ENCODE results near the gene AKT3. TPM values are rescaled to one million over a fixed set of nuclear protein-coding genes. Genes with fewer than 3 reads are reported as not detected.
"Not testable (repeated sequence)": the region's sequence is repeated elsewhere in the genome, so short reads cannot be mapped to it uniquely, and the experiment has no call there.

The AKT3 gene
- total and polyA plus RNA-seq, 2 experiments from 2014 or later = 4.5 to 18.5 TPM

DNA sequence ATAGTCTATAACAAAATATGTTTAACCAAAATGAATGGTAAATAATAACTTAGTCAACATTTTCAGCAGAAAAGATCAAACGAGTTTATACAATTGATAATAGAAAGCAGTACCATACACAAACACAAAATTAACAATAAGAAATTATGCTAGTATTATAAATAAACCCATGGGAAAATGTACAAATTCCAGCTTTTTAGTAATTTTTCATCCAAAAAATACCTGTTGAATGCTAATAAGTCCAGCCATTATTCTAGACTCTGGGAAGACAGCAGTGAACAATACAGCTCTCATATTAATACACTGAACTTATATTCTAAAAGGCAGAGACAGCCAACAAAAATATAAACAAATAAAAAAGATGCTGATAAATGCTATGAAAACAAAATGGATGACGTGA is 66.3 kb downstream of the AKT3 start:
- no peaks in the 10 kb centered on the region for H3K9me2 ChIP-seq (ENCODE audit: insufficient read depth)

DNA sequence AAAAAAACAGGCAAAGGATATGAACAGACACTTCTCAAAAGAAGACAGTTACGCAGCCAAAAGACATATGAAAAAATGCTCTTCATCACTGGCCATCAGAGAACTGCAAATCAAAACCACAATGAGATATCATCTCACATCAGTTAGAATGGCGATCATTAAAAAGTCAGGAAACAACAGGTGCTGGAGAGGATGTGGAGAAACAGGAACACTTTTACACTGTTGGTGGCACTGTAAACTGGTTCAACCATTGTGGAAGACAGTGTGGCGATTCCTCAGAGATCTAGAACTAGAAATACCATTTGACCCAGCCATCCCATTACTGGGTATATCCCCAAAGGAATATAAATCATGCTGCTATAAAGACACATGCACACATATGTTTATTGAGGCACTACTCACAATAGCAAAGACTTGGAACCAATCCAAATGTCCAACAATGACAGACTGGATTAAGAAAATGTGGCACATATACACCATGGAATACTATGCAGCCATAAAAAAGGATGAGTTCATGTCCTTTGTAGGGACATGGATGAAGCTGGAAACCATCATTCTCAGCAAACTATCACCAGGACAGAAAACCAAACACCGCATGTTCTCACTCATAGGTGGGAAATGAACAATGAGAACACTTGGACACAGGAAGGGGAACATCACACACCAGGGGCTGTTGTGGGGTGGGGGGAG is 77.5 kb downstream of the AKT3 start:
- not testable (repeated sequence) for H3K4me1 Mint-ChIP-seq; H3K27me3 Mint-ChIP-seq (ENCODE audit: insufficient read depth, low read depth, poor library complexity); H3K4me3 ChIP-seq; H3K27ac Mint-ChIP-seq; H3K27ac ChIP-seq (ENCODE audit: low read depth); H3K4me1 ChIP-seq (ENCODE audit: insufficient read depth); H3K4me2 ChIP-seq; H3K79me2 ChIP-seq (replicated peaks; ENCODE audit: insufficient read depth); H3F3A ChIP-seq (replicated peaks; ENCODE audit: low read depth); H2AFZ ChIP-seq; H3K27me3 ChIP-seq (ENCODE audit: insufficient read depth); H4K20me1 ChIP-seq (replicated peaks; ENCODE audit: insufficient read depth); H3K4me3 Mint-ChIP-seq; DNase-seq (ENCODE audit: low spot score); H3K36me3 ChIP-seq (ENCODE audit: insufficient read depth); ATAC-seq; H3K9me2 ChIP-seq (ENCODE audit: insufficient read depth)
- Mint-ChIP-seq H3K9me3 (peaks cover 11% of the 10 kb centered on the region), H3K36me3 (ENCODE audit: low read depth) (peaks cover 20% of the 10 kb centered on the region)

More for the DNA sequence above, 66.3 kb downstream of the AKT3 start:
- H3K4me1 ChIP-seq (ENCODE audit: insufficient read depth) = no peaks in the 10 kb centered on the region
- no peak overlapping the region for H3K4me3 ChIP-seq
- H3K79me2 ChIP-seq (replicated peaks; ENCODE audit: insufficient read depth) = no peaks in the 10 kb centered on the region
- no peak overlapping the region for H3K4me3 Mint-ChIP-seq
- H3F3A ChIP-seq (replicated peaks; ENCODE audit: low read depth) = no peaks in the 10 kb centered on the region
- no peaks in the 10 kb centered on the region for H3K36me3 Mint-ChIP-seq (ENCODE audit: low read depth)
- peaks cover 12% of the 10 kb centered on the region; the same call in 2 of the 3 replicates for H3K4me1 Mint-ChIP-seq
- no peak overlapping the region for H3K27ac ChIP-seq (ENCODE audit: low read depth)
- ATAC-seq (no peak), DNase-seq (ENCODE audit: low spot score) (no peak)
- H3K27me3 Mint-ChIP-seq (ENCODE audit: insufficient read depth, low read depth, poor library complexity) = no peaks in the 10 kb centered on the region
- no peaks in the 10 kb centered on the region for H3K9me3 Mint-ChIP-seq
- no peaks in the 10 kb centered on the region for H3K27me3 ChIP-seq (ENCODE audit: insufficient read depth)
- H3K27ac Mint-ChIP-seq = no peak overlapping the region
- no peak overlapping the region for H2AFZ ChIP-seq
- H4K20me1 ChIP-seq (replicated peaks; ENCODE audit: insufficient read depth) = no peaks in the 10 kb centered on the region
- H3K36me3 ChIP-seq (ENCODE audit: insufficient read depth) = no peaks in the 10 kb centered on the region
- H3K4me2 ChIP-seq = no peak overlapping the region
- TF ChIP-seq EZH2 (IDR thresholded peaks at IDR 0.05; ENCODE audit: low read depth, unreplicated experiment) = no peak

DNA sequence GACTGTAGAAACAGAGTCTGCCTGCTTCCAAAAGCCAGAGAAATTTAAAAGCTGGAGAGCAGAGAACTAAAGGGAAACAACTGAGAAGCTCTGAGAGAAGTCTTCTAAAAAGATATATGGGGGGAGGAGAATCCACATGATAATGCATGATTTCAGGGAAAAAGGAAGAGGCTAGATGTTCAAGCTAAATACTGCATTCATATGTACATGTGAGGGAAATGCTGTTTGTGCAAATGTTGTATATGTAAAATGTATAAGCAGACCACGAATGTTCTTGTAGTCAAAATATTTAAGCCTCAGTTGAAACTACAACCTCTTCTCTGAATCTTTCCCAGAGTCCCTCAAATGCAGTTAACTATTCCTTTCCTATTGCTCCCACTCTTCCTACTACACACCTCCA is 79.2 kb downstream of the AKT3 start:
- DNase-seq (ENCODE audit: low spot score) = no peak
- Histone ChIP-seq H3K9me2 (ENCODE audit: insufficient read depth) (no peaks in the 10 kb centered on the region), H2AFZ (no peak overlapping the region), H4K20me1 (replicated peaks; ENCODE audit: insufficient read depth) (no peaks in the 10 kb centered on the region; the same call in 1 of the 2 replicates), H3K4me2 (no peak overlapping the region), H3K4me1 (ENCODE audit: insufficient read depth) (peaks cover 4% of the 10 kb centered on the region; the same call in 1 of the 2 replicates), H3K27me3 (ENCODE audit: insufficient read depth) (no peaks in the 10 kb centered on the region), H3K79me2 (replicated peaks; ENCODE audit: insufficient read depth) (no peaks in the 10 kb centered on the region), H3K27ac (ENCODE audit: low read depth) (no peak overlapping the region), H3K4me3 (no peak overlapping the region), H3K36me3 (ENCODE audit: insufficient read depth) (no peaks in the 10 kb centered on the region), H3F3A (replicated peaks; ENCODE audit: low read depth) (no peaks in the 10 kb centered on the region)
- TF ChIP-seq, protein P1, sequence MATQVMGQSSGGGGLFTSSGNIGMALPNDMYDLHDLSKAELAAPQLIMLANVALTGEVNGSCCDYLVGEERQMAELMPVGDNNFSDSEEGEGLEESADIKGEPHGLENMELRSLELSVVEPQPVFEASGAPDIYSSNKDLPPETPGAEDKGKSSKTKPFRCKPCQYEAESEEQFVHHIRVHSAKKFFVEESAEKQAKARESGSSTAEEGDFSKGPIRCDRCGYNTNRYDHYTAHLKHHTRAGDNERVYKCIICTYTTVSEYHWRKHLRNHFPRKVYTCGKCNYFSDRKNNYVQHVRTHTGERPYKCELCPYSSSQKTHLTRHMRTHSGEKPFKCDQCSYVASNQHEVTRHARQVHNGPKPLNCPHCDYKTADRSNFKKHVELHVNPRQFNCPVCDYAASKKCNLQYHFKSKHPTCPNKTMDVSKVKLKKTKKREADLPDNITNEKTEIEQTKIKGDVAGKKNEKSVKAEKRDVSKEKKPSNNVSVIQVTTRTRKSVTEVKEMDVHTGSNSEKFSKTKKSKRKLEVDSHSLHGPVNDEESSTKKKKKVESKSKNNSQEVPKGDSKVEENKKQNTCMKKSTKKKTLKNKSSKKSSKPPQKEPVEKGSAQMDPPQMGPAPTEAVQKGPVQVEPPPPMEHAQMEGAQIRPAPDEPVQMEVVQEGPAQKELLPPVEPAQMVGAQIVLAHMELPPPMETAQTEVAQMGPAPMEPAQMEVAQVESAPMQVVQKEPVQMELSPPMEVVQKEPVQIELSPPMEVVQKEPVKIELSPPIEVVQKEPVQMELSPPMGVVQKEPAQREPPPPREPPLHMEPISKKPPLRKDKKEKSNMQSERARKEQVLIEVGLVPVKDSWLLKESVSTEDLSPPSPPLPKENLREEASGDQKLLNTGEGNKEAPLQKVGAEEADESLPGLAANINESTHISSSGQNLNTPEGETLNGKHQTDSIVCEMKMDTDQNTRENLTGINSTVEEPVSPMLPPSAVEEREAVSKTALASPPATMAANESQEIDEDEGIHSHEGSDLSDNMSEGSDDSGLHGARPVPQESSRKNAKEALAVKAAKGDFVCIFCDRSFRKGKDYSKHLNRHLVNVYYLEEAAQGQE (IDR thresholded peaks at IDR 0.05; ENCODE audit: unreplicated experiment) = no peak
- TF ChIP-seq NANOG (IDR thresholded peaks at IDR 0.05; ENCODE audit: borderline replicate concordance) = no peak
- no peak for TF ChIP-seq ZNF331 (CRISPR knock-in tag; IDR thresholded peaks at IDR 0.05; ENCODE audit: low read depth)
- TF ChIP-seq, protein P2, sequence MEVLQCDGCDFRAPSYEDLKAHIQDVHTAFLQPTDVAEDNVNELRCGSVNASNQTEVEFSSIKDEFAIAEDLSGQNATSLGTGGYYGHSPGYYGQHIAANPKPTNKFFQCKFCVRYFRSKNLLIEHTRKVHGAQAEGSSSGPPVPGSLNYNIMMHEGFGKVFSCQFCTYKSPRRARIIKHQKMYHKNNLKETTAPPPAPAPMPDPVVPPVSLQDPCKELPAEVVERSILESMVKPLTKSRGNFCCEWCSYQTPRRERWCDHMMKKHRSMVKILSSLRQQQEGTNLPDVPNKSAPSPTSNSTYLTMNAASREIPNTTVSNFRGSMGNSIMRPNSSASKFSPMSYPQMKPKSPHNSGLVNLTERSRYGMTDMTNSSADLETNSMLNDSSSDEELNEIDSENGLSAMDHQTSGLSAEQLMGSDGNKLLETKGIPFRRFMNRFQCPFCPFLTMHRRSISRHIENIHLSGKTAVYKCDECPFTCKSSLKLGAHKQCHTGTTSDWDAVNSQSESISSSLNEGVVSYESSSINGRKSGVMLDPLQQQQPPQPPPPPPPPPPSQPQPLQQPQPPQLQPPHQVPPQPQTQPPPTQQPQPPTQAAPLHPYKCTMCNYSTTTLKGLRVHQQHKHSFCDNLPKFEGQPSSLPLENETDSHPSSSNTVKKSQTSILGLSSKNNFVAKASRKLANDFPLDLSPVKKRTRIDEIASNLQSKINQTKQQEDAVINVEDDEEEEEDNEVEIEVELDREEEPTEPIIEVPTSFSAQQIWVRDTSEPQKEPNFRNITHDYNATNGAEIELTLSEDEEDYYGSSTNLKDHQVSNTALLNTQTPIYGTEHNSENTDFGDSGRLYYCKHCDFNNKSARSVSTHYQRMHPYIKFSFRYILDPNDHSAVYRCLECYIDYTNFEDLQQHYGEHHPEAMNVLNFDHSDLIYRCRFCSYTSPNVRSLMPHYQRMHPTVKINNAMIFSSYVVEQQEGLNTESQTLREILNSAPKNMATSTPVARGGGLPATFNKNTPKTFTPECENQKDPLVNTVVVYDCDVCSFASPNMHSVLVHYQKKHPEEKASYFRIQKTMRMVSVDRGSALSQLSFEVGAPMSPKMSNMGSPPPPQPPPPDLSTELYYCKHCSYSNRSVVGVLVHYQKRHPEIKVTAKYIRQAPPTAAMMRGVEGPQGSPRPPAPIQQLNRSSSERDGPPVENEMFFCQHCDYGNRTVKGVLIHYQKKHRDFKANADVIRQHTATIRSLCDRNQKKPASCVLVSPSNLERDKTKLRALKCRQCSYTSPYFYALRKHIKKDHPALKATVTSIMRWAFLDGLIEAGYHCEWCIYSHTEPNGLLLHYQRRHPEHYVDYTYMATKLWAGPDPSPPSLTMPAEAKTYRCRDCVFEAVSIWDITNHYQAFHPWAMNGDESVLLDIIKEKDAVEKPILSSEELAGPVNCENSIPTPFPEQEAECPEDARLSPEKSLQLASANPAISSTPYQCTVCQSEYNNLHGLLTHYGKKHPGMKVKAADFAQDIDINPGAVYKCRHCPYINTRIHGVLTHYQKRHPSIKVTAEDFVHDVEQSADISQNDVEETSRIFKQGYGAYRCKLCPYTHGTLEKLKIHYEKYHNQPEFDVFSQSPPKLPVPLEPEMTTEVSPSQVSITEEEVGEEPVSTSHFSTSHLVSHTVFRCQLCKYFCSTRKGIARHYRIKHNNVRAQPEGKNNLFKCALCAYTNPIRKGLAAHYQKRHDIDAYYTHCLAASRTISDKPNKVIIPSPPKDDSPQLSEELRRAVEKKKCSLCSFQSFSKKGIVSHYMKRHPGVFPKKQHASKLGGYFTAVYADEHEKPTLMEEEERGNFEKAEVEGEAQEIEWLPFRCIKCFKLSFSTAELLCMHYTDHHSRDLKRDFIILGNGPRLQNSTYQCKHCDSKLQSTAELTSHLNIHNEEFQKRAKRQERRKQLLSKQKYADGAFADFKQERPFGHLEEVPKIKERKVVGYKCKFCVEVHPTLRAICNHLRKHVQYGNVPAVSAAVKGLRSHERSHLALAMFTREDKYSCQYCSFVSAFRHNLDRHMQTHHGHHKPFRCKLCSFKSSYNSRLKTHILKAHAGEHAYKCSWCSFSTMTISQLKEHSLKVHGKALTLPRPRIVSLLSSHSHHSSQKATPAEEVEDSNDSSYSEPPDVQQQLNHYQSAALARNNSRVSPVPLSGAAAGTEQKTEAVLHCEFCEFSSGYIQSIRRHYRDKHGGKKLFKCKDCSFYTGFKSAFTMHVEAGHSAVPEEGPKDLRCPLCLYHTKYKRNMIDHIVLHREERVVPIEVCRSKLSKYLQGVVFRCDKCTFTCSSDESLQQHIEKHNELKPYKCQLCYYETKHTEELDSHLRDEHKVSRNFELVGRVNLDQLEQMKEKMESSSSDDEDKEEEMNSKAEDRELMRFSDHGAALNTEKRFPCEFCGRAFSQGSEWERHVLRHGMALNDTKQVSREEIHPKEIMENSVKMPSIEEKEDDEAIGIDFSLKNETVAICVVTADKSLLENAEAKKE (CRISPR knock-in tag; IDR thresholded peaks at IDR 0.05) = no peak
- no peak for TF ChIP-seq STAT1 (IDR thresholded peaks at IDR 0.05; ENCODE audit: unreplicated experiment)
- no peaks in the 10 kb centered on the region for H3K27me3 Mint-ChIP-seq (ENCODE audit: insufficient read depth, low read depth, poor library complexity)
- peaks cover 18% of the 10 kb centered on the region; the same call in 2 of the 3 replicates for H3K4me1 Mint-ChIP-seq
- peak overlapping the region; percentile 22; the same call in 1 of the 2 replicates for H3K27ac Mint-ChIP-seq
- H3K36me3 Mint-ChIP-seq (ENCODE audit: low read depth) = peaks cover 14% of the 10 kb centered on the region
- no peak overlapping the region for H3K4me3 Mint-ChIP-seq
- no peak for ATAC-seq
- peaks cover 7% of the 10 kb centered on the region for H3K9me3 Mint-ChIP-seq

Measured in GM23338 (cell line).